HepG2 (cell line): ENCODE data around the gene CHPF. TPM values are rescaled to one million over a fixed set of nuclear protein-coding genes. Genes with fewer than 3 reads are reported as not detected.

ENCODE experiments used
- ATAD3A ChIP-seq: sonication (generic); formaldehyde crosslinking; IDR thresholded peaks from 2 replicates; pipeline ENCODE4 v1.4.0; 2020; ENCODE audit warnings: missing genetic modification reagents
- BCL3 ChIP-seq: sonication (generic); formaldehyde crosslinking; IDR thresholded peaks from 2 replicates; pipeline ENCODE4 v1.5.1; 2020; ENCODE audit warnings: mild to moderate bottlenecking, missing genetic modification reagents, moderate library complexity
- BORCS8-MEF2B ChIP-seq: sonication (generic); formaldehyde crosslinking; IDR thresholded peaks from 2 replicates; pipeline ENCODE4 v1.8.0; 2022; ENCODE audit warnings: mild to moderate bottlenecking, missing genetic modification reagents
- GFI1 ChIP-seq: sonication (generic); formaldehyde crosslinking; IDR thresholded peaks from 2 replicates; pipeline ENCODE4 v1.5.0; 2020; ENCODE audit warnings: missing genetic modification reagents, mild to moderate bottlenecking, borderline replicate concordance
- MIER2 ChIP-seq: IDR thresholded peaks from 2 replicates; pipeline ENCODE4 v1.6.1; 2016; ENCODE audit warnings: missing biosample characterization, missing genetic modification reagents
- MLX ChIP-seq: IDR thresholded peaks from 2 replicates; pipeline ENCODE4 v1.6.1; 2016
- NCOA5 ChIP-seq: sonication (generic); formaldehyde crosslinking; IDR thresholded peaks from 2 replicates; pipeline ENCODE4 v1.4.0; 2020; ENCODE audit warnings: missing genetic modification reagents
- NPAS2 ChIP-seq: sonication (generic); formaldehyde crosslinking; IDR thresholded peaks from 2 replicates; pipeline ENCODE4 v1.8.0; 2022; ENCODE audit warnings: mild to moderate bottlenecking, missing genetic modification reagents, borderline replicate concordance
- PAF1 ChIP-seq: IDR thresholded peaks from 2 replicates; pipeline ENCODE4 v1.6.1; 2016; ENCODE audit warnings: missing genetic modification reagents, missing compliant biosample characterization
- POLR2A ChIP-seq, 2 experiments: IDR thresholded peaks; 2 replicates each; pipeline ENCODE4 v1.6.1; 2011; ENCODE audit warnings: low read depth in 2 of 2, low read length in 2 of 2, mild to moderate bottlenecking in 1 of 2, moderate library complexity in 1 of 2; ENCODE audit not compliant: insufficient read depth in 1 of 2
- POLR2AphosphoS2 ChIP-seq: IDR thresholded peaks from 2 replicates; pipeline ENCODE4 v1.6.1; 2011; ENCODE audit warnings: low read depth, low read length, improper control_type of control experiment
- REPIN1 ChIP-seq: sonication (generic); formaldehyde crosslinking; IDR thresholded peaks from 2 replicates; pipeline ENCODE4 v1.8.0; 2022; ENCODE audit warnings: missing genetic modification reagents, low read depth, mild to moderate bottlenecking, borderline replicate concordance
- SMC3 ChIP-seq: IDR thresholded peaks from 2 replicates; pipeline ENCODE4 v1.6.1; 2011; ENCODE audit warnings: low read length, improper control_type of control experiment
- SP140L ChIP-seq: sonication (generic); formaldehyde crosslinking; IDR thresholded peaks from 2 replicates; pipeline ENCODE4 v1.4.0; 2020; ENCODE audit warnings: missing genetic modification reagents, borderline replicate concordance
- ZBED4 ChIP-seq: sonication (generic); formaldehyde crosslinking; IDR thresholded peaks from 2 replicates; pipeline ENCODE4 v1.4.0; 2020; ENCODE audit warnings: missing genetic modification reagents, borderline replicate concordance
- ZNF550 ChIP-seq: sonication (generic); formaldehyde crosslinking; IDR thresholded peaks from 2 replicates; pipeline ENCODE4 v1.4.0; 2020; ENCODE audit warnings: mild to moderate bottlenecking, missing genetic modification reagents, borderline replicate concordance
- ZNF720 ChIP-seq: sonication (generic); formaldehyde crosslinking; IDR thresholded peaks from 2 replicates; pipeline ENCODE4 v1.4.0; 2020; ENCODE audit warnings: missing genetic modification reagents
- ZSCAN22 ChIP-seq: sonication (generic); formaldehyde crosslinking; IDR thresholded peaks from 2 replicates; pipeline ENCODE4 v1.4.0; 2020; ENCODE audit warnings: mild to moderate bottlenecking, missing genetic modification reagents
- polyA plus RNA-seq, 8 experiments: library from polyadenylated mRNA; depleted of rRNA in 3 of 8; stranded (reverse) in 7 of 8; unstranded in 1 of 8; fragments of >200 nt; fragmentation: Illumina TruSeq in 4 of 8; extraction: Trizol in 4 of 8; gene quantifications; 2 replicates each; pipeline versions ENCODE4 v1.2.1 to v1.2.3, GENCODE V29; 2011 to 2016; ENCODE audit warnings: low read depth in 4 of 8, missing spikeins in 1 of 8, mixed read lengths in 1 of 8; ENCODE audit not compliant: insufficient read depth in 1 of 8
- total RNA-seq, 5 experiments: library from RNA; depleted of rRNA; stranded (reverse); fragments of >200 nt; fragmentation: Illumina TruSeq; extraction: Trizol; gene quantifications; 2 replicates each; pipeline ENCODE4 v1.2.3, GENCODE V29; 2016; ENCODE audit warnings: low read depth in 1 of 5
- TF ChIP-seq, protein P1 (sequence below): sonication (generic); formaldehyde crosslinking; IDR thresholded peaks from 2 replicates; pipeline ENCODE4 v1.5.1; 2020; ENCODE audit warnings: missing genetic modification reagents, mild to moderate bottlenecking, borderline replicate concordance
- TF ChIP-seq, protein P2 (sequence below): sonication (generic); formaldehyde crosslinking; IDR thresholded peaks from 2 replicates; pipeline ENCODE4 v1.9.0; 2022; ENCODE audit warnings: missing genetic modification reagents, mild to moderate bottlenecking, borderline replicate concordance

The CHPF gene
- total and polyA plus RNA-seq, 2 of the 13 experiments (the other 11 are each of a cell fraction or from before 2014, with no cell fraction given), result 79.6 to 111 TPM

GRCh38 chr2:219530048-219530963 lies 13.3 kb downstream of the CHPF start (continued):
- TF ChIP-seq ZBED4 (CRISPR knock-in tag) (no peak), MIER2 (CRISPR knock-in tag) (no peak), REPIN1 (CRISPR knock-in tag) (peak; percentile 84; the same call in 1 of the 2 replicates), BCL3 (0 out of 2 replicates have a peak, but pooled peaks have one; percentile 28), BORCS8-MEF2B (CRISPR knock-in tag) (peak; percentile 77), GFI1 (no peak), SMC3 (peak; percentile 84), ZSCAN22 (CRISPR knock-in tag) (no peak), ATAD3A (no peak), SP140L (CRISPR knock-in tag) (no peak), MLX (CRISPR knock-in tag) (no peak), ZNF720 (CRISPR knock-in tag) (no peak), PAF1 (CRISPR knock-in tag) (no peak), NCOA5 (CRISPR knock-in tag) (no peak), ZNF550 (CRISPR knock-in tag) (0 out of 2 replicates have a peak, but pooled peaks have one; percentile 74), NPAS2 (CRISPR knock-in tag) (no peak), POLR2A (IDR thresholded peaks at IDR 0.05; ENCODE audit: insufficient read depth in 1 of 2, low read depth in 2 of 2, low read length in 2 of 2) (no peak), POLR2AphosphoS2 (no peak)
- TF ChIP-seq, protein P1, sequence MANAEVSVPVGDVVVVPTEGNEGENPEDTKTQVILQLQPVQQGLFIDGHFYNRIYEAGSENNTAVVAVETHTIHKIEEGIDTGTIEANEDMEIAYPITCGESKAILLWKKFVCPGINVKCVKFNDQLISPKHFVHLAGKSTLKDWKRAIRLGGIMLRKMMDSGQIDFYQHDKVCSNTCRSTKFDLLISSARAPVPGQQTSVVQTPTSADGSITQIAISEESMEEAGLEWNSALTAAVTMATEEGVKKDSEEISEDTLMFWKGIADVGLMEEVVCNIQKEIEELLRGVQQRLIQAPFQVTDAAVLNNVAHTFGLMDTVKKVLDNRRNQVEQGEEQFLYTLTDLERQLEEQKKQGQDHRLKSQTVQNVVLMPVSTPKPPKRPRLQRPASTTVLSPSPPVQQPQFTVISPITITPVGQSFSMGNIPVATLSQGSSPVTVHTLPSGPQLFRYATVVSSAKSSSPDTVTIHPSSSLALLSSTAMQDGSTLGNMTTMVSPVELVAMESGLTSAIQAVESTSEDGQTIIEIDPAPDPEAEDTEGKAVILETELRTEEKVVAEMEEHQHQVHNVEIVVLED (CRISPR knock-in tag), result no peak
- TF ChIP-seq, protein P2, sequence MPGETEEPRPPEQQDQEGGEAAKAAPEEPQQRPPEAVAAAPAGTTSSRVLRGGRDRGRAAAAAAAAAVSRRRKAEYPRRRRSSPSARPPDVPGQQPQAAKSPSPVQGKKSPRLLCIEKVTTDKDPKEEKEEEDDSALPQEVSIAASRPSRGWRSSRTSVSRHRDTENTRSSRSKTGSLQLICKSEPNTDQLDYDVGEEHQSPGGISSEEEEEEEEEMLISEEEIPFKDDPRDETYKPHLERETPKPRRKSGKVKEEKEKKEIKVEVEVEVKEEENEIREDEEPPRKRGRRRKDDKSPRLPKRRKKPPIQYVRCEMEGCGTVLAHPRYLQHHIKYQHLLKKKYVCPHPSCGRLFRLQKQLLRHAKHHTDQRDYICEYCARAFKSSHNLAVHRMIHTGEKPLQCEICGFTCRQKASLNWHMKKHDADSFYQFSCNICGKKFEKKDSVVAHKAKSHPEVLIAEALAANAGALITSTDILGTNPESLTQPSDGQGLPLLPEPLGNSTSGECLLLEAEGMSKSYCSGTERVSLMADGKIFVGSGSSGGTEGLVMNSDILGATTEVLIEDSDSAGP (CRISPR knock-in tag), result no peak
